Activated CD8-positive, alpha-beta memory T cell treated with anti-CD3 and anti-CD28 coated beads for 24 hours (primary cell): ENCODE data around the gene RSU1.

Source experiments
- DNase-seq: peaks from one replicate; pipeline ENCODE4 v3.0.0-alpha.2; 2020

The RSU1 gene

GRCh38 chr10:16820421-16820820 lies 3.2 kb upstream of the RSU1 start:
- DNase-seq = no peak

DNA sequence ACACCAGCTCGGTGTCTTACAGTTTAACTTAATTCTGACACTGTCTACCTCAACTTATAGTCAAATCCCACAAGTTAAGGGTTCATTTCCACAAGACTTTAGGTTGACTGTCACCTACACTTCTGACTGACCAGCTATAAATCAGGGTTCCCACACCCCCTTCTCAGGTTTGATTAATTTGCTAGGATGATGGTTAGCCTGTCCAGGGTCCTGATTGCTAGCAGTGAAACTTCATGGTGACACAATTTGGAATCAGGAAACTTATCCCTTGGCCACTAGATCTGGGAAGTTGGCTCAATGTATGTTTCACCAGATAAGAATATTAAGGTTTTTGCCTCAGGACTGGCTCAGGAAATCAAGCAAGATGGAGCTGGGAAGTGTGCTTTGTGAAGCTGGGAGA lies 2.8 kb upstream of the RSU1 start:
- DNase-seq = no peak

DNA sequence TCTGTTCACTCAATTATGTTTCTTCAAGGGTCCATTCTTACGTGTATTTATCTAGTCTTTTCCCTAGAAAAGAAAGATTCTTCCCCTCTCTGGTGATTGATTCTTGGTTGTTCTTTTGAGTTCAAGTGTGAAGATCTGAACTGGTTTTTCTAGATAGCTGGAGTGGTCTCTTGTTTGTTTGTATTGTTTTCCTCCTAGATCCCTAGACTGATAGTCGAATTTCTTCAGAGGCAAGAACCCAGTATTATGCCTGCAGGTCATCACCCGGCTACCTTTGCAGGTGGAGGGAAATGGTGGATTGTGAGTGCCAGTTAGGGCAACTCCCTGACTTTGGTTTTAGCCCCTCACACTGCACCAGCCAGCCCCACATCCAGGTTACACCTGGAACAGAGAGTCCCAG lies 2.2 kb upstream of the RSU1 start:
- no peak for DNase-seq

GRCh38 chr10:16819026-16819425 lies 1.8 kb upstream of the RSU1 start:
- DNase-seq = no peak

DNA sequence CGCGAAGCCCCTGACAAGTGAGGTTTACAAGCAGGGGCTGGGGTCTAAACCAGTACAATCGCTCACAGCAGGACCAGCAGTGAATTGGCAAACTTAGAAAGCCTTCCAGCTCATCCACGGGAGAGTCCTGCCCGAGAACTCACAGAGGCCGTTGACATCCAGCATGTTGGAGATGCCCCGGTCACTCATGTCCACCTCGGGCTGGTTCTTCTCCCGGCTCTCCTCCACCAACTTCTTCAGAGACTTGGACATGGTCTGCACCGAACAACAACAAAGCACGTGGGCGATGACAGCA lies 447 bp downstream of the RSU1 start:
- no peak for DNase-seq

DNA sequence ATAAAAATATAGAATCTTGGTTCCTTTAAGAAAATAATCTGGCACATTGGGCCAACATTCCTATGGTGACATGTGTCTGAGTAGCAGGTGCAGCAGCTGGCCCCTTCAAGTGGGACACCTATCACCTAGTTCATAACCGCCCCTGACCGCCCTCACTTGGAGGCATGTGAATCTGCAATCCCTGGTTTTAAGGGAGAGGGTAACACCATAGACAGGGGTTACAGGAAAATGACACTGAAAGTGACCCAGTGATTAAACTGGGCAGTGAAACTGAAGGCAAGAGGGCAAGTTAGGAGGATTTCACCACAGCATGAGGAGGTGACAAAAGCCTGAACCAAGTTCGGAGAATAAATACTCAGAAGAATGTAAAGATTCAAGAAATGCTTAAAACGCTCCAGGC lies 1.1 kb downstream of the RSU1 start:
- DNase-seq = no peak

DNA sequence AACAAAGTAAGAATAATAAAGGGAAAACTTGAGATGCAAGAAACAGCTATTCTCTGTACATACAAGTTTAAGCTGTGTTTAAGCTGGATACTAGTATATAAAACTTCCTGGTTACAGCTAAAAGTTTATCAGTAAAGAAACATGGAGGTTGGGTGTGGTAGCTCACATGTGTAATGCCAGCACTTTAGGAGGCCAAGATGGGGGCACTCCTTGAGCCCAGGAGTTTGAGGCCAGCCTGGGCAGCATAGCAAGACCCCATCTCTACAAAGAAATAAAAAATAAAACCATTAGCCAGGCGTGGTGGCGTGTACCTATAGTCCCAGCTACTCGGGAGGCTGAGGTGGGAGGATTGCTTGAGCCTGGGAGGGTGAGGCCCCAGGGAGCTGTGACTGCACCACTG lies 3.2 kb downstream of the RSU1 start:
- DNase-seq = no peak

GRCh38 chr10:16812676-16813075 lies 4.5 kb downstream of the RSU1 start:
- DNase-seq = no peak

GRCh38 chr10:16811765-16812164 lies 5.5 kb downstream of the RSU1 start:
- no peak for DNase-seq

DNA sequence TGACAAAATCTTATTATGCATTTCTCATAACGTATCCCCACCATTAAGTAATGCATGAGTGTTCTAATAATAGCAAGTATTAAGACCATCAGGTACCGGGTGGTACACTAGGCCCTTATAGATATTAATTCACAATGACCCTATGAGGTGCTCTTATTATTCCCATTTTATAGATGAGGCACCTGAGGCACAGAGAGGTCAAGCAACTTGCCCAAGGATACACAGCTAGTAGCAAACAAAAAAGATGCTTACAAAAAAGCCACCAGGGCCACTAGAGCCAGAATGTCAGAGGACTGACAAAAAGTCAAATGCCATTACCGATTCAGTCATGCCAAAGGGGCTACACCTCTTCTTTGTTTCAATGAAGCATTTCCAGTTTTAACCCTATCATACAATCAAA lies 5.9 kb downstream of the RSU1 start:
- DNase-seq = no peak

DNA sequence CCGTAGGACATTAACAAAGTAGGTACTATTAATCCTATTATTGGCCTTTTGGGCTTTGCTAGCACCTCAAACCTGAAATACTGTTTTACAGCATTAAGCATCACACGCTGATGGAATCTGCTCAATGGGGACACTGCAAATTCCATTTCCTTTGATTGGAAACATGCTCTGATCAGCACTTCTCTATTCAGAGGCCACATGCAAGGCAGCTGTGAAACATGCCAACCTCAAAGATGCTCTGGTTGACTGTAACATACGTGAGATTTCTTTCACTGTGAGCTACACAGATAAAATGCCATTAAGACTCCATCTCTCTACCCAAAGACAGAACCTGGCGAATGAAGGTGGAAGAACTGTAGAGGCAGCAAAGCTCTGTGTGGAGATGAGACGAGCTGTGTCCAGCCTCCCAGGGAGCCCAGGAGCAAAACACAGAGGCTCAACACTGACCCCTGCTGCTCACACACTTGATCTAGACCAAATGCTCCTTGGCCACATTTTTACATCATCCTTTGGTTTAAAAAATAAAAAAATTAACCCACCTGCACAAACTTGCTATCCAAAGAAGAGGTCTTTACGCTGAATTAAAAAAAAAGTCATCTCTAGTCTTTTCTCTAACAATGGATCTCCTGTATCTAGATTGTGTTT lies 8.0 kb downstream of the RSU1 start:
- peak; percentile 83 for DNase-seq

GRCh38 chr10:16804123-16804522 lies 13.1 kb downstream of the RSU1 start:
- DNase-seq = no peak

DNA sequence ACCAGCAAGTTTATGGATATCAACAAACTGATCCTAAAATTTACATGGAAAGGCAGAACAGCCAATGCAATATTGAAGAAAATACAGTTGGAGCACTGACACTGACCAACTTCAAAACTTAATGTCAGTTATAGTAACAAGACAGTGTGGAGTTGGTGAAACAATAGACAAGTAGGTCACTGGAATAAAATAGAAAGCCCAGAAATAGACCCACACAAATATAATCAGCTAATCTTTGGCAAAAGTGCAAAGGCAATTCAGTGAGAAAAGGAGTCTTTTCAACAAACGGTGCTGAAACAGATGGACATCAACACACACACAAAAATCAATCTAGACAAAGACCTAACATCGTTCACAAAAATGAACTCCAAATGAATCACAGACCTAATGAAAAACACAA lies 13.8 kb downstream of the RSU1 start:
- DNase-seq = no peak

- no peak for DNase-seq
Observed at GRCh38 chr10:16799621-16800020, 17.6 kb downstream of the RSU1 start.

- DNase-seq = no peak
Observed at GRCh38 chr10:16798571-16798970, 18.7 kb downstream of the RSU1 start.

GRCh38 chr10:16795410-16796073 lies 21.7 kb downstream of the RSU1 start:
- DNase-seq = no peak

DNA sequence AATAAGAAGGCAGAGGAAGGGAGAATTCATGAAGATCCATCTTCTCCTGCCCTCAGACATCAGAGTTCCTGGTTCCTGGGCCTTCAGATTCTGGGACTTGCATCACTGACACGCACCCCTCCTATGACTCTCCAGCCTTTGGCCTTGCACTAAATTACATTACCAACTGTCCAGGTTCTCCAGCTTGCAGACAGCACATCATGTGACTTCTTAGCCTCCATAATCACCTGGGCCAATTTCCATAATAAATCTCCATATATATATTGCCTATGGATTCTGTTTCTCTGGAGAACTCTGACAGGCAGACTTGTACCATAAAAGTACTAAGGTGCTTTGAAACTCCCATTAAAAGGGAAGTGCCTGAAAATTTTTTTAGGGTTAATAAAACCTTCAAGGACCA lies 23.2 kb downstream of the RSU1 start:
- no peak for DNase-seq

DNA sequence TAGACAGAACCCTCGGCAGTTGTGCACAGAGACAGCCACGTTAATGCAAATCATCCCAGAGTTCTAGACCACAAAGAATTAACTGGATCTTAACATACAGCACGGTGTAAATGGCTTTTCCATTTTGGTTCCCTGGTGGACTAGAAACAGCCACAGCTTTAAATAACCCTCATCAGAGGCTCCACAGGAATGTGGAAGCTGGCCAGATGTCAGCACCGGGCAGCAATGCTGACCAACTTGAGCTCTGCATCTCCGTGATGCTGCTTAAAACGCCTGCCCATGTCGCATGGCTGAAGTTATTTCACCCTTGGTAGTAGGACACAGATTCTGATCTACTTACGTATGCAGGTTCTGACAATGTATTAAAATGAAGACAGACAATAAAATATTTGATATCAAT lies 24.5 kb downstream of the RSU1 start:
- no peak for DNase-seq

DNA sequence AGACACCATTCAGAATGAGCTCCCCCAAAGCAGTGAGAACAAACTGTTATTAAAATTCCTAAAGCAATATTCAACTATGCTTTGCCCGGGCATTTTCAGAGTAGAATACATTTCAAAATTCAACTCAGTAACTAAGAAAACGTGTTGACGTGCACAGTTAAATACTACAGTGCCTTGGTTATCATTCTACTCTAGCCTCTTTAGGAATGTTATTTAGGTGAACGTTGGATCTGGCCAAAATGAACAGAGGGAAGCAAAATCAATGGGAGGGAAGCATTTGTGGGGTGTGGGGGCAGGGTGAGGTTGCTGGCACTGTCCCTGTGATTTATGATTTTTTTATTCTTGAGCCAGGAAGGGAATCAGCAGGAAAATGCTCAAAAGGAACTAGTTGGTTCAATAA lies 27.5 kb downstream of the RSU1 start:
- no peak for DNase-seq

DNA sequence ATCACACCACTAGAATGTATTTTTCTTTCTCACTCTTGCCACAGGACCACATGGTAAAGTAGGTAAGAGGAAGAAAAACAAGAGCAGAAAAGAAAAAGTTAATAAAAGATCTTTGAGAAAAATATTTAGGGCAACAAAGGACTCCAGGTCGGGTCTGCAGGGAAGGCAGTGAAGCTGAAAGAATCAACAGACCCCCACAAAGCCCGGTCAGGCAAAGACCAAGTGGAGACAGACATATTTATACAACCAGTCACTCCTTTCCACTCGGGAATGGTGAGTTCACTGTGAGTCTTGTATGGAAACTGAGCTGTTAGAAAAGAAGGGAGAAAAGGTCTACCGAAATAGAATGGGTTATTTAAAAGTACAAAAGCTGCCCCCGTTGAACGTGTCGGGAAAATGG lies 28.0 kb downstream of the RSU1 start:
- no peak for DNase-seq

GRCh38 chr10:16788778-16789177 lies 28.4 kb downstream of the RSU1 start:
- no peak for DNase-seq

DNA sequence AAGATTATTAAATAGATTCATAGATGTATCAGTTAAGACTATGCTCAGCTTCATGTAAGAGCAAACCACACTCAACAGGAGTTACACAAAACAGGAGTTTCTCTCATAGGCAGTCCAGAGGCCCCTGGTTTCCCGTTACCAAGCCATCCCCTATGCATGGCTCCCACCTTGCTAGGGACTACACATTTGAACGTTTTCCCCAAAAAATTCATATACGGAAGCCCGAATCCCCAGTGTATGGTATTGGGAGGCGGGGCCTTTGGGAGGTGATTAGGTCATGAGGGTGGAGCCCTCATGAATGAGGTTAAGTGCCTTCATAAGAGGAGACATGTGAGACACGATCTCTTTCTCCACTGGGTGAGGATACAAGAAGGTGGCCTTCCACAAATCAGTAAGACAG lies 29.1 kb downstream of the RSU1 start:
- DNase-seq = peak; percentile 69

GRCh38 chr10:16787361-16787791 lies 29.8 kb downstream of the RSU1 start:
- DNase-seq = peak; percentile 82

- no peak for DNase-seq
Observed at GRCh38 chr10:16780338-16780880, 36.8 kb downstream of the RSU1 start.

DNA sequence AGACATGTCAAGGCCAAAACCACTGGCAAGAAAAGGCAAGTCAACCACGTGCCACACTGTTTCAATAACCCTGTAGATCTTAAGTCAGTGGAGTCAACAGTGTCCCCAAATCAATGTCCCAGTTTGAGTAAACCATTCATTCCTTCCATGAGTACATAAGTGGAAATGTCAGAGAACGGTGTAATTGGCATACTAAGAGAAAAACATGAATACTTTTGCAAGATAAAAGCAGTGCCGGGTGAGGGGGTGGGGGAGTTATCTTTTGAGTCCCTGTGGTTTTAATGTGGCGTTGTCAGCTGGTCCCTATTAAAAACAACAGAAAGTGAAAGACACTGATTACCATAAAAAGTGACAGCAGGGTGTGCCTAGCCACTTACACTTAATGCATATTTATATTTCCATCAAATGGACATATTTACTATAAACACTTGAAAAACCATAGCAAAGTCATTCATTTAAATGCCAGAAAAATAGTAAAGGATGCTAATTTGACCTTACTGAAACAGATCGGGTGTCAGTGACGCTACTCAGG lies 37.8 kb downstream of the RSU1 start:
- peak; percentile 75 for DNase-seq
